Mesenchymal stem cell (in vitro differentiated cells and primary cell): ENCODE measurements around the gene SLC25A19.

Source experiments
- DNase-seq: peaks from one replicate; pipeline ENCODE4 v3.0.0-alpha.2; 2013
- H2AFZ ChIP-seq: one replicate; pipeline ENCODE4 v1.6.1; 2013; ENCODE audit warnings: low read depth, mild to moderate bottlenecking, control low read depth, inconsistent platforms, low read length, moderate library complexity
- H2AK5ac ChIP-seq: 2 replicates; pipeline ENCODE4 v1.6.1; 2013; ENCODE audit warnings: low read length, moderate library complexity, mild to moderate bottlenecking, inconsistent platforms; ENCODE audit not compliant: severe bottlenecking
- H2BK120ac ChIP-seq: one replicate; pipeline ENCODE4 v1.6.1; 2013; ENCODE audit warnings: low read depth, mild to moderate bottlenecking, inconsistent platforms, low read length, moderate library complexity
- H2BK12ac ChIP-seq, 2 experiments: one replicate each; pipeline ENCODE4 v1.6.1; 2013; ENCODE audit warnings: inconsistent platforms in 2 of 2, low read length in 2 of 2, mild to moderate bottlenecking in 2 of 2, moderate library complexity in 2 of 2, control low read depth in 1 of 2
- H2BK15ac ChIP-seq: one replicate; pipeline ENCODE4 v1.6.1; 2013; ENCODE audit warnings: mild to moderate bottlenecking, low read depth, inconsistent platforms; ENCODE audit not compliant: poor library complexity, severe bottlenecking
- H2BK5ac ChIP-seq: 2 replicates; pipeline ENCODE4 v1.6.1; 2013; ENCODE audit warnings: low read depth, mild to moderate bottlenecking, low read length, control low read depth, inconsistent platforms; ENCODE audit not compliant: poor library complexity, severe bottlenecking
- H3K14ac ChIP-seq, 2 experiments: one replicate each; pipeline ENCODE4 v1.6.1; 2013; ENCODE audit warnings: inconsistent platforms in 2 of 2, low read length in 2 of 2, control low read depth in 1 of 2, mild to moderate bottlenecking in 1 of 2, moderate library complexity in 1 of 2
- H3K18ac ChIP-seq, 2 experiments: one replicate each; pipeline ENCODE4 v1.6.1; 2013; ENCODE audit warnings: inconsistent platforms in 2 of 2, low read length in 2 of 2, control low read depth in 1 of 2, low read depth in 1 of 2, mild to moderate bottlenecking in 1 of 2
- H3K23ac ChIP-seq, 2 experiments: one replicate each; pipeline ENCODE4 v1.6.1; 2013; ENCODE audit warnings: inconsistent platforms in 2 of 2, low read length in 2 of 2, mild to moderate bottlenecking in 2 of 2, moderate library complexity in 2 of 2, control low read depth in 1 of 2
- H3K27ac ChIP-seq: 2 replicates; pipeline ENCODE4 v1.5.1; 2013; ENCODE audit warnings: mild to moderate bottlenecking, moderate library complexity, low read length, control low read depth, inconsistent platforms; ENCODE audit not compliant: poor library complexity, severe bottlenecking
- H3K27me3 ChIP-seq, 2 experiments: 2 replicates each; pipeline versions ENCODE4 v1.6.1 to v1.7.0; 2013; ENCODE audit warnings: low read length in 2 of 2, mild to moderate bottlenecking in 2 of 2, moderate library complexity in 2 of 2, control low read depth in 1 of 2, inconsistent platforms in 1 of 2; ENCODE audit not compliant: control insufficient read depth in 1 of 2, insufficient read depth in 1 of 2
- H3K36me3 ChIP-seq, 2 experiments: 2 replicates each; pipeline versions ENCODE4 v1.6.1 to v1.7.0; 2013; ENCODE audit warnings: low read length in 2 of 2, control low read depth in 1 of 2, inconsistent platforms in 1 of 2, low read depth in 1 of 2, mild to moderate bottlenecking in 1 of 2; ENCODE audit not compliant: insufficient read depth in 2 of 2, control insufficient read depth in 1 of 2
- H3K4ac ChIP-seq, 2 experiments: one replicate each; pipeline ENCODE4 v1.6.1; 2013; ENCODE audit warnings: inconsistent platforms in 2 of 2, low read length in 2 of 2, mild to moderate bottlenecking in 2 of 2, moderate library complexity in 2 of 2, control low read depth in 1 of 2, low read depth in 1 of 2
- H3K4me1 ChIP-seq: 2 replicates; pipeline ENCODE4 v1.6.1; 2013; ENCODE audit warnings: low read depth, low read length, control low read depth; ENCODE audit not compliant: control insufficient read depth, insufficient read depth
- H3K4me2 ChIP-seq: 2 replicates; pipeline ENCODE4 v1.6.1; 2013; ENCODE audit warnings: low read length, mild to moderate bottlenecking, inconsistent platforms; ENCODE audit not compliant: poor library complexity, severe bottlenecking
- H3K4me3 ChIP-seq, 2 experiments: 2 replicates each; pipeline versions ENCODE4 v1.5.1 to v1.7.0; 2013; ENCODE audit warnings: low read length in 2 of 2, mild to moderate bottlenecking in 2 of 2, control low read depth in 1 of 2, low read depth in 1 of 2; ENCODE audit not compliant: insufficient read depth in 1 of 2
- H3K79me1 ChIP-seq: replicated peaks from 2 replicates; pipeline ENCODE4 v1.6.1; 2013; ENCODE audit warnings: mild to moderate bottlenecking, control low read depth, low read length, inconsistent platforms; ENCODE audit not compliant: poor library complexity, severe bottlenecking
- H3K9ac ChIP-seq: 2 replicates; pipeline ENCODE4 v1.7.0; 2013; ENCODE audit warnings: mild to moderate bottlenecking, low read length, moderate library complexity
- H3K9me3 ChIP-seq: 2 replicates; pipeline ENCODE4 v1.7.0; 2013; ENCODE audit warnings: mild to moderate bottlenecking, low read length; ENCODE audit not compliant: control insufficient read depth
- H4K8ac ChIP-seq: one replicate; pipeline ENCODE4 v1.6.1; 2013; ENCODE audit warnings: inconsistent platforms, mild to moderate bottlenecking, low read length, moderate library complexity
- H4K91ac ChIP-seq: one replicate; pipeline ENCODE4 v1.6.1; 2013; ENCODE audit warnings: mild to moderate bottlenecking, low read length, inconsistent platforms
- whole genome bisulfite sequencing: methylation state at CpG from one replicate; pipeline ENCODE4 v1.1.7; 2013; ENCODE audit warnings: mixed read lengths; 5-methylcytosine and 5-hydroxymethylcytosine counted together

The SLC25A19 gene

DNA sequence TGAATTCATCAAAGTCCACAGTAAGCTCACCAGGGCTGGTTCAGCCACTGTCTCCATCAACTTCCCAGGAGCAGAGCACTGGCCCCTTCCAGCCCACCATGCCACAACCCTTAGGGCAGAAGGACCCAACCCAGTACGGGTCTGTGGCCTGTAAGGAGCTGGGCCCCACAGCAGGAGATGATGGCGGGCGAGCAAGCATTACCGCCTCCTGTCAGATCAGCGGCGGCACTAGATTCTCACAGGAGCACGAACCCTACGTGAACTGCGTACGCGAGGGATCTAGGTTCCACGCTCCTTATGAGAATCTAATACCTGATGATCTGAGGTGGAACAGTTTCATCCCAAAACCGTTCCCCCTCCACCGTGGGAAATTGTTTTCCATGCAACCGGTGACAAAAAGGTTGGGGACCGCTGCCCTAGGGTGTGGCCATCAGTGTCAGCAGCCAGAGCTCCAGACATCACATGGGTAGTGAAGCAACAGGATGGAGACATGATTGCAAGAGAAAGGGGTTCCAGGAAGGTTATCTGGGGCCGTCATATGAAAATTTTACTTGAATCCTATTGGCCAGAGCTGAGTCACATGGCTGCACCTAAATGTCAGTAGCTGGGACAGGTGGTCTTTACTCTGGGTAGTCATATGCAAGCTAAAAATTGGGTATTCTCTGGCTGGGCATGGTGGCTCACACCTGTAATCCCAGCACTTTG is 12.4 kb upstream of the SLC25A19 start:
- Histone ChIP-seq H3K9ac (no peak overlapping the region), H2AK5ac (no peak overlapping the region), H3K4me1 (no peaks in the 10 kb centered on the region), H3K23ac (no peak overlapping the region), H3K4me3 (no peak overlapping the region), H3K18ac (no peak overlapping the region), H3K27me3 (no peaks in the 10 kb centered on the region), H4K91ac (no peak overlapping the region), H2BK15ac (no peak overlapping the region), H3K9me3 (no peaks in the 10 kb centered on the region), H3K79me1 (no peaks in the 10 kb centered on the region), H3K4me2 (no peak overlapping the region), H2AFZ (no peak overlapping the region), H2BK12ac (no peak overlapping the region), H2BK5ac (no peak overlapping the region), H4K8ac (no peak overlapping the region), H3K27ac (no peak overlapping the region), H2BK120ac (no peak overlapping the region), H3K4ac (no peak overlapping the region), H3K14ac (no peak overlapping the region), H3K36me3 (no peaks in the 10 kb centered on the region)
- no peak for DNase-seq
- 89% methylated on average over 17 of the region's 17 CpGs for WGBS

DNA sequence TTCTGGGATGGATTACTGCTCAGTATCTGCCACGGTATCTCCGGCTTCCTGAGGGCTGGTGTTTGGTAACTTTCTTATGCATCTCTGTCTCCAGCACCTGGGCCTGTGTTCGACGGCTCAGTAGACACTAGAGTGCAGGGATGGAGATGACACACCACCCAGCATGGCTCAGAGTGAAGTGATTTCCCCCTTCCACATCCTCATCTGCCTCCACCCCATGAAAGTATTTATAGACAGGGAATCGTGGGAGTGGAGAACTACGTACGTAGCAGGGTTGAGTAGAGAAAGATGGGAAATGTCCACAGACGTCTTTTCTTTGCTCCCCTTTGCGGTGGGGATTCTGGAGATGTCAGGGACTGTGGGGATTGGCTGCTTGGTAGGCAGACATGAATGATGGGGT is 11.8 kb upstream of the SLC25A19 start:
- Histone ChIP-seq H2AFZ (no peak overlapping the region), H3K27me3 (no peaks in the 10 kb centered on the region), H3K79me1 (no peaks in the 10 kb centered on the region), H4K91ac (no peak overlapping the region), H2BK15ac (no peak overlapping the region), H3K4me2 (no peak overlapping the region), H2BK5ac (no peak overlapping the region), H2BK12ac (no peak overlapping the region), H3K18ac (no peak overlapping the region), H3K9ac (no peak overlapping the region), H3K4me3 (no peak overlapping the region), H3K27ac (no peak overlapping the region), H2BK120ac (no peak overlapping the region), H2AK5ac (no peak overlapping the region), H3K4ac (no peak overlapping the region), H3K4me1 (no peaks in the 10 kb centered on the region), H3K9me3 (no peaks in the 10 kb centered on the region), H3K36me3 (no peaks in the 10 kb centered on the region), H4K8ac (no peak overlapping the region), H3K23ac (no peak overlapping the region), H3K14ac (no peak overlapping the region)
- WGBS = 90% methylated on average over 6 of the region's 9 CpGs
- DNase-seq = no peak

DNA sequence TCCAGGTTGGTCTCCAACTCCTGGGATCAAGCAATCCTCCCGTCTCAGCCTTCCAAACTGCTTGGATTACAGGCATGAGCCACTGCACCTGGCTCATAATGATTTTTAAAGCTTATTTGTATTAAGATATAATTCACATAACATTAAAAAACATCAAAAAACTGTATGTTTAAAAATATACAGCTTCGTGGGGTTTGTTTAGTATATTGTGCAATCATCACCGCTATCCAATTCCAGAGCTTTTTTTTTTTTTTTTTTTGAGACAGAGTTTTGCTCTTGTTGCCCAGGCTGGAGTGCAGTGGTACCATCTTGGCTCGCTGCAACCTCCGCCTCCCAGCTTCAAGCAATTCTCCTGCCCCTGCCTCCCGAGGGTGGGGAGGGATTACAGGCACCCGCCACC is 11.0 kb upstream of the SLC25A19 start:
- no peak for DNase-seq
- no peaks in the 10 kb centered on the region for H3K36me3 ChIP-seq
- H3K14ac ChIP-seq = no peak overlapping the region
- no peak overlapping the region for H2BK12ac ChIP-seq
- no peak overlapping the region for H2AFZ ChIP-seq
- H2BK15ac ChIP-seq = no peak overlapping the region
- H3K4ac ChIP-seq = no peak overlapping the region
- no peak overlapping the region for H3K27ac ChIP-seq
- no peak overlapping the region for H3K4me2 ChIP-seq
- no peak overlapping the region for H2BK120ac ChIP-seq
- H3K4me1 ChIP-seq = no peaks in the 10 kb centered on the region
- no peaks in the 10 kb centered on the region for H3K79me1 ChIP-seq
- H2AK5ac ChIP-seq = no peak overlapping the region
- no peak overlapping the region for H4K8ac ChIP-seq
- H3K18ac ChIP-seq = no peak overlapping the region
- no peak overlapping the region for H2BK5ac ChIP-seq
- H4K91ac ChIP-seq = no peak overlapping the region
- 97% methylated on average over 4 of the region's 7 CpGs for WGBS
- no peak overlapping the region for H3K23ac ChIP-seq
- H3K9me3 ChIP-seq = no peaks in the 10 kb centered on the region
- H3K9ac ChIP-seq = no peak overlapping the region
- H3K27me3 ChIP-seq = no peaks in the 10 kb centered on the region
- no peak overlapping the region for H3K4me3 ChIP-seq

DNA sequence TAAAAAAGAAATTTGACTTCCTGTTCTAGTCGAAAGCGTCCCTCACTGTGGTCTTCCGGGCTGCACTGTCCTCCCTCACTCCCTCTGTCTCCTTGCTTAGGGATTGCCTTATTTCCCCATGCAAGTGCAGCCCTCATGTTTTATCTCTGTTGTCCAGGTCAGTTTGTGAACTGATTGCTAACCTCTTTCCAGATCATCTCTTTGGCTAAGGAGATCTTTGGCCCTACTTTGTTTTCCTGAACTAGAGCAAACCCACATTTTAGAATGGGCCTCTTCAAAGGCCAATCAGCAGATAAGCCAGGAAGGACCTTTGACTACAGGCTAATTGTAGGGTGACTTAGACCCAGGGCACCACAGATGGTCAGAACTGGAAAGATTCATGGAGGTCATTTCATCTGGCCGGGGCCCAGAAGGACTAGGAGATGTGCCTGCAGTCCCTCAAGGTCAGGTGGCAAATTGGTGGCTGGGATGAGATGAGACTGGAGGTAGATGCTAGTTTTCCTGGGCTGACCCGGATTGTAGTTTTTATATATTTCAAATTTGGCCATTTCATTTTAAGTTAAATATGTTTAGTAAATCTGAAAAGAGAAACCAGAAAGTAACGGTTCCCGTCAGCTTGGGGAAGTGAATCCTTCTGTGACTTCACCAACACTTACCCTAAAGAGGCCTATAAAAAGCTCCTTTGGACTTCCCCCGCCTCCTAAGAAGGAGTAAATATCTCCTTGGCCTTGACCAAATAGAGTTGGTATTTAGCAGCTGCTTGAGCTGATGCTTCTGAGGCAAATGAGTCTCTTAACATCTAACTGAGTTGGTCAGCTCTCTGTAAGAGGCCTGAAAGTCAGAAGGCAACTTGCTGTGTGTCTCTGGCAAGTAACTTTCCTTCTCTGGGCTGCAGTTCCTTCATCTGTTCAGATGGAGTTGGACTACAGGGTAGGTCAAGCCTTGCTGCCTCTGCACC is 6.2 kb upstream of the SLC25A19 start:
- Histone ChIP-seq H4K8ac (no peak overlapping the region), H3K36me3 (no peaks in the 10 kb centered on the region), H2BK5ac (no peak overlapping the region), H2BK12ac (no peak overlapping the region), H3K14ac (no peak overlapping the region), H3K9ac (no peak overlapping the region), H3K9me3 (no peaks in the 10 kb centered on the region), H3K27ac (no peak overlapping the region), H3K18ac (no peak overlapping the region), H3K79me1 (no peaks in the 10 kb centered on the region), H3K27me3 (no peaks in the 10 kb centered on the region), H4K91ac (no peak overlapping the region), H3K4me3 (no peak overlapping the region), H3K23ac (no peak overlapping the region), H3K4me2 (no peak overlapping the region), H2BK120ac (no peak overlapping the region), H2AK5ac (no peak overlapping the region), H2BK15ac (no peak overlapping the region), H3K4ac (no peak overlapping the region), H3K4me1 (no peaks in the 10 kb centered on the region), H2AFZ (no peak overlapping the region)
- no peak for DNase-seq
- WGBS = 96% methylated on average over 5 of the region's 8 CpGs
